ENCODE results near the gene CCL25.

Gene CCL25

GRCh38 chr19:8109890-8110662 lies 57.5 kb downstream of the CCL25 start:
- no peak for DNase-seq (ENCODE audit: low spot score)

DNA sequence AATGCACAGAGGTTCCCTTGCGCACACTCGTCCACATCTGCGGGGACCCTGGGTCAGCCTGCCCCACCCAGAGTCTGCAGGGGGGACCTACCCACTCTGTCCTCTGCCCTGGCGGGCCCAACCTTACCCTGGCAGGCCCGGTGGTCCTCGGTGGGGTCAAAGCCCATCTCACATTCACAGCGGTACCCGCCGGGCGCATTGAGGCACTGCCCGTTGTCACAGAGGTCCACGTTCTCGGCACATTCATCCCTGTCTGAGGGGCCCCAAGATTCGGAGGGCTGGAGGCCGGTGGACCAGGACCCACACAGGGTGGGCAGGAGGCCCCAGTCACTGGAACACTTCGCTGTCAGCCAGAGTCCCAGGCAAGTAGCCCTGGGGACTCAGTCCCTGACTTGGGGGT lies 58.4 kb downstream of the CCL25 start:
- no peak for DNase-seq (ENCODE audit: low spot score)

DNA sequence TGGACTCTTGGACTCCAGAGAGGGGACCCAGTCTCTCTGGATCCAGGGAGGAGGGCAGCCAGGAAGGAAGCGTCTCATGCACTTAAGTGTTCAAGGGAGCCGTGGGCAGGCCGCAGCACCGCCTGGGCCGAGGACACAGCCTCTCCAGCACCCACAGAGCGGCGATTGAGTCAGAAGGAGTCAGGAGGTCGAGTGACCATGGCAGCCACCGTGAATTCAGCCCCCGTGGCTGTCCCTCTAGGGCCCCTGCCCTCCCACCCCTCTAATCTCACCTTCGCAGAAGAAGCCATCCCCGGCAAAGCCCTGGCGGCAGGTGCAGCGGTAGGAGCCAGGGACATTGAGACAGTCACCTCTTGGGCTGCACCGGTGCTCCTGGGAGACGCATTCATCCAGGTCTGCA lies 58.8 kb downstream of the CCL25 start:
- no peak for DNase-seq (ENCODE audit: low spot score)
